Stimulated activated CD4-positive, alpha-beta T cell treated with anti-CD3 and anti-CD28 coated beads, Interleukin-12 subunit alpha, Interleukin-12 subunit beta, amount 100 ng/mL, for 48 hours (primary cell): ENCODE measurements around the gene TSPAN32.

Experiments
- DNase-seq, 3 donors: peaks; one replicate each; pipeline ENCODE4 v3.0.0-alpha.2; 2020; ENCODE audit warnings: low read depth in 2 of 3, low spot score in 1 of 3

TSPAN32 gene, protein sequence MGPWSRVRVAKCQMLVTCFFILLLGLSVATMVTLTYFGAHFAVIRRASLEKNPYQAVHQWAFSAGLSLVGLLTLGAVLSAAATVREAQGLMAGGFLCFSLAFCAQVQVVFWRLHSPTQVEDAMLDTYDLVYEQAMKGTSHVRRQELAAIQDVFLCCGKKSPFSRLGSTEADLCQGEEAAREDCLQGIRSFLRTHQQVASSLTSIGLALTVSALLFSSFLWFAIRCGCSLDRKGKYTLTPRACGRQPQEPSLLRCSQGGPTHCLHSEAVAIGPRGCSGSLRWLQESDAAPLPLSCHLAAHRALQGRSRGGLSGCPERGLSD

DNA sequence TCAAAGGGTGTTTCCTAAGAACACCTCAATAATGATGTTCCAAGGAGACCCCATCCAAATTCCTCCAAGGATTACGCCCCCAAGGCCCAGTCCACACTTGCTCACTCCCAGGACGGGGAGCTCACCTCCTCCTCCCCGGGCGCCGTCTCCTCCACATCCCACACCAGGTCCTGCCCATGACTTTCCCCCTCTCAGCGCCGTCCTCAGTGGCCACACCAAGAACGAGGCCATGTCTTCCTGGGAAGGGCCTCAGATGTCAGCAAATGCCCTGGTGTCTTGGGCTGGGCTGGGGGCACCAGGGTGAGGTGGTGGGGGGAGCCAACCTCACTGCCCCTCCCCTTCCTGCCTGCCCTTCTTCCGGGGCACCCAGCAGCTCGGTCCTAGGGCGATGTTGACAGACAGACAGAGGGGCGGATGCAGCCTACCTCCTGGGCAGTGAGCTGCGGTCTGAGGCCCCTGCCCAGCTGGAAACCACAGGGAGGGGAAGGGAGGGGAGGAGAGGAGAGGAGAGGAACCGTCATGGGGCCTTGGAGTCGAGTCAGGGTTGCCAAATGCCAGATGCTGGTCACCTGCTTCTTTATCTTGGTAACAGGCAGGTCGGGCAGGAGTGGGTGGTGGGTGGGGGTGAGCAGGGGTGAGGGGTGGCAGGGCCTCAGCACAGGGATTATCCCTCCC is at the start of gene TSPAN32, which contains the start of gene C11orf21:
Gene TSPAN32, plus strand, starts transcription at position 383 of the 675 bp plus-strand sequence. Its CDS starts 137 bp downstream, at position 520.
Gene C11orf21, minus strand, starts transcription at position 288 of the 675 bp plus-strand sequence. Its CDS starts 110 bp downstream, at position 178.
- DNase-seq = peak in 2 of 3 donors; percentile 9 to 38

DNA sequence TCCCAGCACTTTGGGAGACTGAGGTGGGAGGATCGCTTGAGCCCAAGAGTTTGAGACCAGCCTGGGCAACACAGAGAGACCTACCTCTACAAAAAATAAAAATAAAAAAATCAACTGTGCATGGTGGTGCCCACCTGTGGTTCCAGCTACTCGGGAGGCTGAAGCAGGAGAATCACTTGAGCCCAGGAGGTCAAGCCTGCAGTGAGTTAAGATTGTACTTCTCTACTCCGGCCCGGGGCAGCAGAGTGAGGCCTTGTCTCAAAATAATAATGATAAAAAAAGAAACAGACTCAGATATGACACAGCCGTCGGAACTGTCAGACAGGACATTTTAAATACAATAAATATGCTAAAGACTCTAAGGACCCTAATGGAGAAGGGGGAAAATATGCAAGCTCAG is 49.8 kb upstream of the TSPAN32 start:
- DNase-seq = no peak

DNA sequence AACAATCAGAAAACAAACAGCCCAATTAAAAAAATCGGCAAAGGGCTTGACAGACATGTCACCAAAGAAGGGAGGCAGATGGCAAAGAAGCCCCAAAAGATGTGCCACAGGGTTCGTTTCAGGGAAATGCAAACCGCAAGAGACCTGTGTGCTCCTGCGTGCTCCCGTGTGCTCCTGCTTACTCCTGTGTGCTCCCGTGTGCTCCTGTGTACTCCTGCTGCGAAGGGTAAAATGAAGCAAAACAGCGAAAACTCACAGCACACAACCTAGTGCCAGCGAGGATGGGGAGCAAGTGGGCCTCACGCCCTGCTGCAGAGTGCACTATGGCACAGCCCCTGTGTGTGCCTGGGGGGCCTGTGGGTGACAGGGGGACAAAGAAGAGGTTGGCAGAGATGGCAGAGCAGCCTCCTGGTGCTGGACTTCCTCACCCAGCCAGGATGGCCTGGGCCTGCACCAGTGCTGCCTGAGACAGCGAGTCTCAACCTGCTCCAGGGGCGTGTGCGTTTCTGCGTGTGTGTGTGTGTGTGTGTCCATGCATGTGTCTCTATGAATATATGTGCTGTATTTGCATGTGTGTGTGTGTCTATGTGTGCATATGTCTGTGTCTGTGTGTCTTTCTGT is 45.4 kb upstream of the TSPAN32 start:
- no peak for DNase-seq

- no peak for DNase-seq
Observed at GRCh38 chr11:2256951-2257700, 44.7 kb upstream of the TSPAN32 start.

GRCh38 chr11:2258501-2259465 is 43.0 kb upstream of the TSPAN32 start:
- DNase-seq = no peak

DNA sequence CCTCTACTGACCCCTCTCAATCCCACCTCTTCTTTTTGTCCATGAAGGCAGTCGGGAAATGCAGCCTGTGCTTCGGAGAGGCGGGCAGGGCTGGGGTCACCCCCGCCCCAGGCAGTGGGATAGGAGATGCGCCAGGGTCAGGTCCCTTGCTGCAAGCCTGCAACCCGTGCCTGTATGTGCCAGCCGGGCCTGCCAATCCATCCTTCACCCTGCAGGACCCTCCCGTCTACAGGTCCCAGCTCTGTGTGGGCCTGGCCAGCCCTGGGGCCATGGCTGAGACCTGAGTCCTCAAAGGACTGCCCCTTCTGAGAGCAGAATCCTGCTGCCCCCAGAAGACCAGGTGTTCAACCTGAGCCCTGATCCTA is 42.4 kb upstream of the TSPAN32 start:
- no peak for DNase-seq

DNA sequence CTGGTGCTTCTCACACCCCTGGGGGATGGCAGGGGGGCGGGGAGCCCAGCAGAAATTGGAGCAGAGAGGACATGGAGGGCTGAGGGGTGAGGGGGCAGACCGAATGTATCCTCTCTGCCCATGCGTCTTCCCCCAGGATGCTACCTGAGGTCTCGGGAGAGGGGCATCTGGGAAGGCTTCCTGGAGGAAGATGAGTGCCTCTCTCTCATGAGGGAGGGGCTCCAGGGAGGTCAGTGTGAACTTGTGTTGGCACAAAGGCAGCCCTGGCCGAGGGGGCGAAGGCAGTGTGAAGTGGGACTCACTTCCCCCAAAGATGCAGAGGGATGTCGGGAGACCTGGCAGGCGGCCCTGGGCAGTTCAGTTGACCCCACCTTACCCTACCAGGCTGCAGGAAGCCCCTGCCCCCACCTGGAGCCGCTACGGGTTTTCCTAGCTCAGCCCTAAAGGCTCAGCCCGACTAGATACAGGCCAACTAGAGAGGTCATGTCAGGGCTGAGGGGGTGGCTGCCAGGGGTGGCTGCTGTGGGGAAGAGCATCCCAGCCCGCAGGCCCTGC is 41.8 kb upstream of the TSPAN32 start:
- no peak for DNase-seq

GRCh38 chr11:2260491-2261364 is 41.1 kb upstream of the TSPAN32 start:
- DNase-seq = no peak

DNA sequence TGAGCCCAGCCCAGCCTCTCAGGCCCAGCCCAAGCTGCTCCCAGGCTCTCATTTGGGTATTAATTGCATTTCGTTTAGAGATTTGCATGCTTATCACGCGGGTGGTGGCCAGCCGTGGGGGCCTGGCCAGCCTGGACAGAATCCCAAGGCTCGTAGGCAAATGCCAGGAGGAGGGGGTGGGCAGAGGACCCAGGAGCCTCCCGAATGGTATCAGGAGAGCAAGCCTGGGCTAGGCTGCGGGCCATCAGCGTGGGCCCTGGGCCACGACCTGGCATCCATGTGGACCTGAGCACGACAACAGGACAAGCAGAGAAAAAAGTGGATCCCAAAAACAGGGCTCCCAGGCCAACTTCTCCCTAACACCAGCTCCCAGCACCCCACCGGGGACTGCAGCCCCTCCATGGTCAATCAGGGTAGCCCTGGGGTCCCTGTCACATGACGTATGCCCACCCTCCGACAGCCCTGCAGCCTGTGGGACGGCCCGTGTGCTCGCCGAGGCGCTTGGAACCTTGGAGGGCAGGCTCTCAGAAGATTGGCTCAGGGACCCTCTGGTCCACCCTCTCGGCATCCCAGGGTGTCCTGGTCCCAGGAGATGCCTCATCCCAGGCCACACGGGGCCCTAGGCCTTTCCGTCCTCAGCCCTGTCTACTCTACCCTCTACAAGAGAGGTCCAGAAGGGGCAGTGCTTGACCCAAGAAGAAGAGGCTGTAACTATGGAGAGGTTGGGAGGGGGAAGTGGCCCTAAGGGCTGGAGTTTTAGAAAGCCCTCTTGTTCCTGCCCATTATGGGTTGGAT is 40.2 kb upstream of the TSPAN32 start:
- DNase-seq = no peak

DNA sequence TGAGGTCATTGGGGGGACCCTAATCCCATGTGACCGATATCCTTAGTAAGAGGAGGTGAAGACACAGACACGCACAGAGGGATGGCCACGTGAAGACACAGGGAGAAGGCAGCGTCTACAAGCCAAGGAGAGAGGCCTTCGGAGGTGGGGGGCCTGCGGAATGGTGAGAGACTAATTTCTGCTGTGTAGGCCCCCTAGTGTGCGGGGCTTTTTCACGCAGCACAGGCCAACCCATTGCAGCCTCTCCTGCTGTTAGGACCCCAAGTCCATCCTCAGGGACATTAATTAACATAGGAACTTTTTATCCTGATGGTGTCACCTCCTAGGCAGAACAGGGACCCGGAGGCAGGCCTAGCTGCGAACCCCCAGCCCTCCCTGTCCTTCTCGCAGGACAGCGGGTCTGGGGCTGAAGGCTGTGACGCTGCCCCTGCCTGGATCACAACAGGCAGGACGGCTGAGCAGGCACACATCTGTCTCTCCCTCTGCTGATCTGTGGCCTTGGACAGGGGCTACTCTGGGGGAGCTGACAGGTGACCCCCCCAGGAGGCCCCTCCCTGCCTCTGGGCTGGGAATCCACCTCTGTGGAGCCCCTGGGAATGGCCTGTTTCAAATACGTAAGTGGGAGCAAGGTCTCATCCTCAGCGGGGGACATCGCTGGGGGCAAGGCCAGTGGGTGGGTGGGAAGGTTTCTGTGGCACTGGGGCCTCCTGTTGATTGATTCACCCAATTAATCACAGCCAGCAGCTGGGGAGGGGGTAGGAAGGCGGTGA is 39.3 kb upstream of the TSPAN32 start:
- DNase-seq = no peak

DNA sequence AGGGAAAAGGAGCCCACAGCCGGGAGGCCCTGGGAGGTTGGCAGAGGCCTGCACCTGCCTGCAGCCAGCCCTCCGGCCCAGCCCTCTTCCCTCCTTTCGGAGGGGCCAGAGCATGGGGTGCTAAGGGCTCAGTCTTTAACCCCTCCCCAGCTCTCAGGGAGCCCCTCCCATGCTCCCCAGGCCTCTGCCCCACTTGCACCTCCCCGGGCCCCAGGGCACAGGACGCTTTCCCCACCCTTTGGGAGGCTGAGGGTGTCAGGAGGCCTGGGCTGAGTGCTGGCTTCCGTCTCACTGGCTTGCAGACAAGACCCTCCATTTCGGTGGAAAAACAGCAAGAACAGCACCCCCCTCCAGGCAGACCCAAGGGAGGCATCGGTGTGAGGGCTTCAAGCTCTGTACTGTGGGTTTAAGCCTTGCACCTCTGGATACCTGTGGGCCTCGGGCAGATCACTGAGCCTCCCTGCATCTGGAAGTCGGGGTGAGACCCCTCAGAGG is 38.7 kb upstream of the TSPAN32 start:
- no peak for DNase-seq

DNA sequence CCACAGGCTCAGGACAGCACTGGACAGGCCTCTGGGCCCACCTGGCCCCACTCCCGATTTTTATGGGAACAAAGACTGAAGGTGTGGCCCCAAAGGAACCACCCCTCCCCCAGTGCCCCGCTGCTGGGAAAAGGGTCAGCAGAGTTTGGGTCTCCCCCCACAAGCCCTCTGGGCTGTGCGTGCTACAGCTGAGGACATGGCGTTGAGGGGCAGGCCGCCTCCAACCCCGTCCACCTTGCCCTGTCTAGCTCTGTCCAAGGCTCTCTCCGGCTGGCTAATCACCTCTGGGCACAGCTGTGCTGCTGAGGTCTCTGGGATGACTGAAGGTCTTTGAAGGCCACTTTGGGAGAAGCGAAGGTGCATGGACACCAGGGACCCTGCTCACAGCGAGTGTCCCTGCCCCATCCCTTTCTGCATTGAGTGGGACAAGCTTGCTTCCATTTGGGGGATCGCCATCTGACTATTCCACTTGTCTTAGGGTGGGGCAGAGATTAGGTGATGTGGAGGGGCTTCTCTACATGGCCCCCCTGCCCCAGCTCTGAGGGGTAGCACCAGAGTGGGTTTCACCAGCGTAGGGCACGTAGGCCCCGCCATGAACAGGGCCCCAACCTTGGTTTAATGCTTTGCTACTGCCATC is 38.0 kb upstream of the TSPAN32 start:
- DNase-seq = no peak

DNA sequence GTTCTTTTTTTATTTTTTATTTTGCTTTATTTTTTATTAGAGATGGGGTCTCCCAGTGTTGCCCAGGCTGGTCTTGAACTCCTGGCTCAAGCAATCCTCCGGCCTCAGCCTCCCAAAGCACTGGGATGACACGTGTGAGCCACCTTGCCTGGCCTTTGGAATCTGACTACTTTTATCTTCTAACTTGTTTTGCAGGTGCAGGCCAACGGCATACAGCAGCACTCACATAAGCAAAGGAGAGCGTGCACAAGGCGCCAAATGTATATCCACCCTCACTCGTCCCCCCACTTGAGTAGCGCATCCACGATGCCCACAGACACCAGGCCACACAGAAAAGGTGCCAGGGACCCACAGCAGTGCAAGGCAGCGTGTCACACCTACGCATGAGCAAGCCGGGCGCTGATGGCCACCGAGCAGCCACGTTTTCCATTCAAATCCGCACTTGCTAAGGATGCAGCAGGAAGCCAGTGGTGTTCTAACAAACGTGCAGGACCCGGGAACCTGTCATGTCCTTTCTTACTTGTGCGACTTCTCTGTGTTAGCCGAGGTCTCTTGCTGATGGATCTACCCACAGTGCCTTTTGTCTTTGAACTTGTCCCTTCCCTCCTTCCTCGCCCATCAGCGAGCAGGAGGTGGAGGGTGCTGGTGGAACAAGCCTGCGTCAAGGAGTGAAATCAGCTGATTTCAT is 37.3 kb upstream of the TSPAN32 start:
- DNase-seq = no peak

DNA sequence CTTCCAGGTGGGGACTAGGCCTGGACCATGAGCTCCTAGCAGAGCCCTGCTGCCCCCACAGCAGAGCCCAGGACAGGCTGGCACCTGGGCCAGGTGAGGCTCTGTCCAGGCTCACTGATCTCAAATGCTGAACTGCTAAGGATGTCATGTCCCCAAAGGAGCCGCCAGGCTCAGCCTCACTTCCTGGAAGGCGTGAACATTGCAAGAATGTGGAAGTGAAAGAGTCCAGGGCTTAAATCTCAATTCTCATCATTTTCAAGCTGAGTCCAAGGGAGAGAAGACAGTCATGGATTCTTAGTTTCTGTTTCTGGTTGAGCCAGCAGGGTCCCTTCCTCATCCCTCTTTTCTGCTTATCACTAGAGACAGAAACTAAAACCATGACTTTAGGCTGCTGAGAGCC is 36.4 kb upstream of the TSPAN32 start:
- DNase-seq = peak in 1 of 3 donors; percentile 32

DNA sequence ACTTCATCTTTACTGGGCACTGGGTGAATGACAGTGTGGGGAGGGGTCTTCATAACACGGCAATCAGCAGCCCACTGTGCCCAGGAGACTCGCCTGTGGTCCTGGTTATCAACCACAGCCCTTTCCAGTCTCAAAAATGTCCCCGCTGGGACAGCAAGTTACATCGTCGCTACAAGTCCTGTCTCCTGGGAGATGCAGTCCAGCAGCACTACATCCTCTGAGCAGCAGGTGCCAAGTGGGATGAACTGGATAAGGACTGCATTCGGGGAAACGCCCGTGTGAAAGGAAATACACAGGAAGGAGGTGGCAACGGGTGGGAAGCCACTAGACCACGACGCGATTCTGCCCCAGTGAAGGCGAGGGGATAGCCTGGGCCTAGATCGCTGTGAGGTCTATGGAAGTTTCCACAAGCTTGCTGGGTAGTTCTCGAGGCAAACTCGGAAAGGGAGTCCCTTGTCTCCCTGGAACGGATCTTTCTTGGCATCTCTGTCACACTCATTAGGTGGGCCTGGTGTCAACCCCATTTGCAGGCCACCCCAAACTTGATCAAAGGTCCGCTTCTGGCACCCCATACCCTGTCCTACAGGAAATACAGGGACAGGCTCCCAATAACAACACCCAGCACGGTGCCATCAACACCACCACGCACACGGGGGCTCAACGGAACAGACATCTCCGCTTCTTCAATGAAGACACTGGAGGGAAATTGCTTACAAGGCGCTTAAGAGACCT is 35.8 kb upstream of the TSPAN32 start:
- no peak for DNase-seq
